Measurements from ENCODE around the gene REEP1. TPM values are rescaled to one million over a fixed set of nuclear protein-coding genes. Genes with fewer than 3 reads are reported as not detected.

Gene REEP1
- polyA plus RNA-seq, 4 donors: 5.9 to 16.8 (median 8.8) TPM

DNA sequence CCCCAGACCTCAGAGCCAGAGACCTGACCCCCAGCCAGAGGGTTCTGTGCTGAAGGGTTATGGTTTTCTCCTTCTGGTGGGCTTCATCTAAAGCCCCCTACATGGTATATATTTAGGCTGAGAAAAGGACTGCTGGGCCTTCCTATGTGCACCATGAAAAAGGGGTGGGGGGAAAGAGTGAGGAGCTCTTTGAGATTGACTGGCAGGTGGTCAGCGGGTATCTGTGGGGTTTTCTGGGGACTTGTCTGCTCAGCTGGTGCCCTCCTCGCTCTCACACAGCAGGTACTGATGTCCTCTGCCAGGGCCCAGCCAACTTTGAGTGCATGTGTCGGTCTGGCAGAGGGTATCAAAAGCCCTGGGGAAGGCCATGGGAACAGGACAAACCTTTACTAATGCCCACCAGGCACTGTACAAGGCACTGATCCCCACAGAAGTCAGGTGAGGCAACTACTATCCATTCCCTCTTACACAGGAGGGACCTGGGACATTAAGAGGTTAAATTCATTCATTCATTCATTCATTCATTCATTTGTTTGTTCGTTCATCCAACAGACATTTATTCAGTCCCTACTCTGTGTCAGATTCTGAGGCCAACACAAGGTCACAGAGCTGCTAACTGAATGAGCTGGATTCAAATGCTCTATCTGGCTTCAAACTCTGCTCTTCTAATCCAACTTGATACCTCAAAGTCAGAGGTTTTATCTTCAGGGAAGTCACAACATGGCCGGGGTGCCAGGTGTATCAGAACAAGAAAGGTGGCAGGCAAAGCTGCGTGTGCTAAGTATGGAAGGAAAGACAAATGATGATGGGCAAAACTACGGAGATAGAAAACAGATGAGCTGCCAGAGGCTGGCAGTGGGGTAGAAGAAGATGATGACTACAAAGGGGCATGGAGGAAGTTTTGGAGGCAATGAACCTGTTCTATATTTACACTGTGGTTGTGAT, 44.6 kb downstream of the REEP1 start:
- no peak for FAIRE-seq

DNA sequence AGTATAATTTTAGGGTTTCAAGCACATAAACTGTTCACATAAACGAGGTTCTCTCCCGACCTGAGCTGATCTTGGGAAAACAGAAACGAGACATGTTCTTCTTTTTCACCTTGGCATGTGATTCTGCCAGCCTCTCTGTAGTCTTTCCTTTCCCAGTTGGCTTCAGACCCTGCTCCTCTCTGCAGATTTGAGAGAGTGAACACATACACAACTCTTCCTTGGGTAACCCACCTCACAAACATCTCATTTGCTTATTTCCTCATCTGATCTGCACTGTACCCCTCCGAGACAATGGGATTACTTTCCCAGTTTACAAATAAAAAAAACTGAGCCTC, 46.1 kb downstream of the REEP1 start:
- Histone ChIP-seq H3K4me3 (ENCODE audit: low read depth in 1 of 3, low read length in 3 of 3) (no peak overlapping the region), H3K4me1 (ENCODE audit: control insufficient read depth in 3 of 3, insufficient read depth in 2 of 3, low read depth in 1 of 3, low read length in 2 of 3) (peaks cover 0 to 7% (median 2%) of the 10 kb centered on the region in 3 donors), H3K9me3 (ENCODE audit: control insufficient read depth in 2 of 2, insufficient read depth in 1 of 2, low read depth in 1 of 2, low read length in 1 of 2) (no peaks in the 10 kb centered on the region), H3K27ac (ENCODE audit: low read depth in 1 of 3, low read length in 2 of 3) (no peak overlapping the region), H3K36me3 (ENCODE audit: control insufficient read depth in 3 of 3, insufficient read depth in 2 of 3, low read depth in 1 of 3, low read length in 3 of 3) (no peaks in the 10 kb centered on the region), H3K27me3 (ENCODE audit: control insufficient read depth in 3 of 3, insufficient read depth in 3 of 3, low read length in 3 of 3) (no peaks in the 10 kb centered on the region)
- 64 to 74% (median 71%) methylated on average over 4 of the region's 4 CpGs for whole genome bisulfite sequencing, 3 donors
- DNase-seq (no peak), FAIRE-seq (no peak)

More for the DNA sequence above, 44.6 kb downstream of the REEP1 start:
- 82 to 89% (median 83%) methylated on average over 7 of the region's 7 CpGs for WGBS, 3 donors
- no peak for DNase-seq
- no peaks in the 10 kb centered on the region for H3K9me3 ChIP-seq (ENCODE audit: control insufficient read depth in 2 of 2, insufficient read depth in 1 of 2, low read depth in 1 of 2, low read length in 1 of 2)
- H3K27me3 ChIP-seq (ENCODE audit: control insufficient read depth in 3 of 3, insufficient read depth in 3 of 3, low read length in 3 of 3): no peaks in the 10 kb centered on the region
- H3K4me1 ChIP-seq (ENCODE audit: control insufficient read depth in 3 of 3, insufficient read depth in 2 of 3, low read depth in 1 of 3, low read length in 2 of 3): peaks cover 0 to 7% (median 2%) of the 10 kb centered on the region in 3 donors
- H3K27ac ChIP-seq (ENCODE audit: low read depth in 1 of 3, low read length in 2 of 3): no peak overlapping the region
- H3K4me3 ChIP-seq (ENCODE audit: low read depth in 1 of 3, low read length in 3 of 3): no peak overlapping the region
- peaks cover 0 to 3% (median 0%) of the 10 kb centered on the region in 3 donors for H3K36me3 ChIP-seq (ENCODE audit: control insufficient read depth in 3 of 3, insufficient read depth in 2 of 3, low read depth in 1 of 3, low read length in 3 of 3)

DNA sequence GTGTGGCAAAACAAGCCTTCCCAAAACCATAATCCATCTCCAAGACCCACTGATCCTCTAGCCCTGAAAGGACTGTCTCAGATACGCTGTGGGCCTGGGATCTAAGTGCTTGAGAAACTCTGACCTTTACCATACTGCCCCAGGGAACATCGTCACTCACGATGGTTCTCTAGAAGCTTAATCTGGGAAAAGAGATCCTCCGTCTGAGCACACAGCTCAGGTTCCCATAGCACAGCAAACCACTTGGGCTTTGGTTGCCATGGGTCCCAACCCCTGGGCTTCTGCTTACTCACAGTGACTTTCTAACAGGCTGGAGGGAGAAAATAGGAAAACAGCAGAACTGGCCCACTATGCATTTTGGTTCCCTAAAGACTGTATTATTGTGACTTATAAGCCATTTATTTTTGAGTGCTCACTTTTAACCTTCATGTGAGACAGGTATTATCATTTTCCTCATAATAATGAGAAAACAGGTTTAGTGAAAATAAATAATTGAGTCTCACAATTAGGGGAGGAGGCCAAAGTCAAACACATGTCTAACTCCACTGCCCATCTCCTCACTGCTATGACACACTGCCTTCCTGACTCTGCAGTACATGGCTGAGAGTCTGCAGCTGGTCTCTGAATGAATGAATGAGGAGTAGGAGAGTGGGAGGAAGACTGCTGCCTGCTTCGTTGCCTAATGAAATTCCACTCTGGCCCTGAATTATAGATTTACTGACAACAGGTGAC, 46.7 kb downstream of the REEP1 start:
- H3K9me3 ChIP-seq (ENCODE audit: control insufficient read depth in 2 of 2, insufficient read depth in 1 of 2, low read depth in 1 of 2, low read length in 1 of 2): no peaks in the 10 kb centered on the region
- H3K27ac ChIP-seq (ENCODE audit: low read depth in 1 of 3, low read length in 2 of 3): no peak overlapping the region
- no peak overlapping the region for H3K4me3 ChIP-seq (ENCODE audit: low read depth in 1 of 3, low read length in 3 of 3)
- no peak for FAIRE-seq
- peaks cover 0 to 7% (median 2%) of the 10 kb centered on the region in 3 donors for H3K4me1 ChIP-seq (ENCODE audit: control insufficient read depth in 3 of 3, insufficient read depth in 2 of 3, low read depth in 1 of 3, low read length in 2 of 3)
- no peaks in the 10 kb centered on the region for H3K36me3 ChIP-seq (ENCODE audit: control insufficient read depth in 3 of 3, insufficient read depth in 2 of 3, low read depth in 1 of 3, low read length in 3 of 3)
- 78 to 87% (median 82%) methylated on average over 5 of the region's 5 CpGs for WGBS, 3 donors
- no peaks in the 10 kb centered on the region for H3K27me3 ChIP-seq (ENCODE audit: control insufficient read depth in 3 of 3, insufficient read depth in 3 of 3, low read length in 3 of 3)
- no peak for DNase-seq

DNA sequence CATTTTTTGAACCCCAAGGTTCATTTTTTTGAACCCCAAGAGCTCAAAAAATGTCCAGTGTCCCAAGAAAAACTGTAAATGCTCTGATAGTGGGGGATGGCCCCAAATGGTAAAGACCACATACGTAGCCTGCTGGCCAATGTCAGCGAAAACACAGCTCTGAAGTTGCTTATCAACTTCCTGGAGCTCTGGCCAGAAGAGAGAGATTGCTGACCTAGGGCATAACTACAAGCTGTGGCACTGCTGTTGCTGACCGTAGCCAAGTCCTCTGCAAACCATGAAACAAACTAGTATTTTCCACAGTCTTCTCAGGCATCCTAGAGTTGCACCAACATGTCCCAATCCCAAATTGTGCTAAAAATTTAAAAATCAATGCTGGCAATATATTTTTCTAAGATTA, 50.9 kb downstream of the REEP1 start:
- Histone ChIP-seq H3K9me3 (ENCODE audit: control insufficient read depth in 2 of 2, insufficient read depth in 1 of 2, low read depth in 1 of 2, low read length in 1 of 2) (no peaks in the 10 kb centered on the region), H3K27me3 (ENCODE audit: control insufficient read depth in 3 of 3, insufficient read depth in 3 of 3, low read length in 3 of 3) (no peaks in the 10 kb centered on the region), H3K4me3 (ENCODE audit: low read depth in 1 of 3, low read length in 3 of 3) (no peak overlapping the region), H3K4me1 (ENCODE audit: control insufficient read depth in 3 of 3, insufficient read depth in 2 of 3, low read depth in 1 of 3, low read length in 2 of 3) (peaks cover 0 to 24% (median 2%) of the 10 kb centered on the region in 3 donors), H3K36me3 (ENCODE audit: control insufficient read depth in 3 of 3, insufficient read depth in 2 of 3, low read depth in 1 of 3, low read length in 3 of 3) (peaks cover 0 to 7% (median 0%) of the 10 kb centered on the region in 3 donors), H3K27ac (ENCODE audit: low read depth in 1 of 3, low read length in 2 of 3) (no peak overlapping the region)
- no peak for FAIRE-seq
- WGBS, 3 donors: 45 to 78% (median 61%) methylated on average over 3 of the region's 3 CpGs
- DNase-seq: no peak

DNA sequence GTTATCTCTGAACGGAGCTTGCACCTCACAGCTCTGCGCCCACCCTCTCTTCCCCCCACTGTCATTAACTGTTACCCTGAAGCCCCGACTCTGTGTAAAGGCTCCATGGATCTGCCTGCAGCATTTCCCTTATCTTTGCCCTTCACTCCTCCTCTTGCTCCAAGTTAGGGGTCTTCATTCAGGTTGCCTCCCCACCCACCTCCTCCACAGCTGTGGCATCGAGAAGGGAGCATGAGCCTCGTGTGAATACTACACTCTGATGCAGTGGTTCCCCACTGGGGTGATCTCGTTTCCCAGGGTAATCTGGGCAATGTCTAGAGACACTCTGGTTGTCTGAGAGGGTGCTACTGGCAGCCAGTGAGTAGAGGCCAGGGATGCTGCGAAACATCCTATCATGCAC, 51.4 kb downstream of the REEP1 start:
- no peaks in the 10 kb centered on the region for H3K27me3 ChIP-seq (ENCODE audit: control insufficient read depth in 3 of 3, insufficient read depth in 3 of 3, low read length in 3 of 3)
- peaks cover 0 to 24% (median 2%) of the 10 kb centered on the region in 3 donors for H3K4me1 ChIP-seq (ENCODE audit: control insufficient read depth in 3 of 3, insufficient read depth in 2 of 3, low read depth in 1 of 3, low read length in 2 of 3)
- H3K36me3 ChIP-seq (ENCODE audit: control insufficient read depth in 3 of 3, insufficient read depth in 2 of 3, low read depth in 1 of 3, low read length in 3 of 3): peaks cover 0 to 12% (median 0%) of the 10 kb centered on the region in 3 donors
- DNase-seq (no peak), FAIRE-seq (no peak)
- WGBS, 3 donors: 85 to 91% (median 85%) methylated on average over 7 of the region's 7 CpGs
- no peaks in the 10 kb centered on the region for H3K9me3 ChIP-seq (ENCODE audit: control insufficient read depth in 2 of 2, insufficient read depth in 1 of 2, low read depth in 1 of 2, low read length in 1 of 2)
- no peak overlapping the region for H3K4me3 ChIP-seq (ENCODE audit: low read depth in 1 of 3, low read length in 3 of 3)
- H3K27ac ChIP-seq (ENCODE audit: low read depth in 1 of 3, low read length in 2 of 3): no peak overlapping the region

DNA sequence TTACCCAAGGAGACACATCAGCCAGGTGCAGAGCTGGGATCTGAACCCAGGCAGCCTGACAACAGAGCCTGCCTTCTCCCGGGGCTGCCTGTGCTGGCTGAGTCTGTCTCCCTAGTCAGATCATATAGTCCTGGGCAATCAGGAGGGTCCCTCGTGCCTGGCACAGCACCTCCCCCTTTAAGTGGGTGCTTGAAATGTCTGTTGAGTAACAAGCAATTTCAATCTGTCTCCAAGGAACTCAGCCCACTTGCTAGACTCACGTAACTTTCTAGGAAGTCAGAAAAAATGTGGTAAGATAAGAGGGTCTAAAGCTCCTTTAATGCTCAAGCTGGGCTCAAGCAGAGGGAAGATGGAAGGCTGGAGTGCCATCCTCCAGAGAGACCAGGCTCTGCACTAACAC, 51.9 kb downstream of the REEP1 start:
- 77 to 81% (median 79%) methylated on average over 3 of the region's 3 CpGs for WGBS, 3 donors
- no peak for FAIRE-seq
- Histone ChIP-seq H3K27ac (ENCODE audit: low read depth in 1 of 3, low read length in 2 of 3) (no peak overlapping the region), H3K4me3 (ENCODE audit: low read depth in 1 of 3, low read length in 3 of 3) (no peak overlapping the region), H3K36me3 (ENCODE audit: control insufficient read depth in 3 of 3, insufficient read depth in 2 of 3, low read depth in 1 of 3, low read length in 3 of 3) (peaks cover 0 to 13% (median 0%) of the 10 kb centered on the region in 3 donors), H3K9me3 (ENCODE audit: control insufficient read depth in 2 of 2, insufficient read depth in 1 of 2, low read depth in 1 of 2, low read length in 1 of 2) (no peaks in the 10 kb centered on the region), H3K27me3 (ENCODE audit: control insufficient read depth in 3 of 3, insufficient read depth in 3 of 3, low read length in 3 of 3) (no peaks in the 10 kb centered on the region), H3K4me1 (ENCODE audit: control insufficient read depth in 3 of 3, insufficient read depth in 2 of 3, low read depth in 1 of 3, low read length in 2 of 3) (peaks cover 0 to 24% (median 2%) of the 10 kb centered on the region in 3 donors)
- DNase-seq: peak in 1 of 2 donors; percentile 33

DNA sequence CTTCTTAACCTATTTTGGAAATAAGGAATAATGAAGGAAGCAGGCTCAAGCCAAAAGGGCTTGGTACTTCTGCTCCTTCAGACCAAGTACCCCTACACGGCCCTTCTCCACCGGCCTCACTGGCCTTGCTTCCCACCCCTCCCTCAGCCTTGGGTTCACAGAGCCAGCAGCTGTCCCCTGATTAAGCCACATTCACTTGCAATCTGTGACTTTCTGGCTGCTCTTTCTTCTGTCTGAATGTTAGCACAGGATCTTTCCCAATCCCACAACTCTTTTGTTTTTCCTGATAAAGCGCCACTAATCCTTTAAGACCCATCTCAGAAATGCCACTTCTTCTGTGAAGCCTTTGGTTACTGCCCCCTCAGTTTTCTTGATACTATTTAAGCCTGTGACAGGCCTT, 52.4 kb downstream of the REEP1 start:
- Histone ChIP-seq H3K27ac (ENCODE audit: low read depth in 1 of 3, low read length in 2 of 3) (no peak overlapping the region), H3K27me3 (ENCODE audit: control insufficient read depth in 3 of 3, insufficient read depth in 3 of 3, low read length in 3 of 3) (no peaks in the 10 kb centered on the region), H3K4me1 (ENCODE audit: control insufficient read depth in 3 of 3, insufficient read depth in 2 of 3, low read depth in 1 of 3, low read length in 2 of 3) (peaks cover 2 to 28% (median 4%) of the 10 kb centered on the region in 3 donors), H3K4me3 (ENCODE audit: low read depth in 1 of 3, low read length in 3 of 3) (no peak overlapping the region), H3K9me3 (ENCODE audit: control insufficient read depth in 2 of 2, insufficient read depth in 1 of 2, low read depth in 1 of 2, low read length in 1 of 2) (no peaks in the 10 kb centered on the region), H3K36me3 (ENCODE audit: control insufficient read depth in 3 of 3, insufficient read depth in 2 of 3, low read depth in 1 of 3, low read length in 3 of 3) (peaks cover 0 to 13% (median 0%) of the 10 kb centered on the region in 3 donors)
- WGBS, 3 donors: 88 to 96% (median 92%) methylated on average over 3 of the region's 3 CpGs
- FAIRE-seq (no peak), DNase-seq (no peak)

DNA sequence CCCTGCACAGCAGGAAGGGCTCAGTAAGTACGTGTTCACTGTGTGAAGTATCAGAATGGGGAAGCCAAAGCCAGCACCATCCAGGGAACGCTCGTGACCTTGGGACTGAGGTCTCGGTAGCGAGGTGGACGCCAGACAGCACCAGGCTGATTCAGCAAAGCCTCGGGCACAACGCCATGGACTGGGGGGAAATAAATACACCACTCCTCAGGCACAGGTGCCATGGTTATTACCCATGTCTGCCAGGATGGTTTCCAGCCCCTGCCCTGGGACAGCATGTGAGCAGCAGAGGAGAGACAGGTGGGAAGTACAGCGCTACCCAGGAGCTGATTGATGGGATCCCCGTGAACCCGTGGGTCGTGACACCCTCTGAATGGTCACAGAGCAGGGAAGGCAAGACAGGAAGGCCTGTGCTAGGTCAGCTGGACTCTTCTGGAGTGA, 53.0 kb downstream of the REEP1 start:
- FAIRE-seq: no peak

More for the DNA sequence above, 53.0 kb downstream of the REEP1 start:
- Histone ChIP-seq H3K4me3 (ENCODE audit: low read depth in 1 of 3, low read length in 3 of 3) (no peak overlapping the region), H3K27me3 (ENCODE audit: control insufficient read depth in 3 of 3, insufficient read depth in 3 of 3, low read length in 3 of 3) (no peaks in the 10 kb centered on the region), H3K36me3 (ENCODE audit: control insufficient read depth in 3 of 3, insufficient read depth in 2 of 3, low read depth in 1 of 3, low read length in 3 of 3) (peaks cover 0 to 13% (median 0%) of the 10 kb centered on the region in 3 donors), H3K9me3 (ENCODE audit: control insufficient read depth in 2 of 2, insufficient read depth in 1 of 2, low read depth in 1 of 2, low read length in 1 of 2) (no peaks in the 10 kb centered on the region), H3K27ac (ENCODE audit: low read depth in 1 of 3, low read length in 2 of 3) (no peak overlapping the region), H3K4me1 (ENCODE audit: control insufficient read depth in 3 of 3, insufficient read depth in 2 of 3, low read depth in 1 of 3, low read length in 2 of 3) (peaks cover 2 to 28% (median 9%) of the 10 kb centered on the region in 3 donors)
- DNase-seq: no peak
- 57 to 82% (median 67%) methylated on average over 12 of the region's 12 CpGs for WGBS, 3 donors

Measured in small intestine (tissue), 7 donors.